HepG2 (cell line): ENCODE data around the gene PTPRO. TPM values are rescaled to one million over a fixed set of nuclear protein-coding genes. Genes with fewer than 3 reads are reported as not detected.

Experiments used
- ATAC-seq: fragments of 200-7000 bp; cut with Tn5 transposase; 3 replicates; pipeline ENCODE4 v1.9.1; 2020; ENCODE audit warnings: mild to moderate bottlenecking, moderate library complexity
- BruUV-seq: library from RNA; stranded (reverse); fragments of 400-500 nt; replicated peaks from 2 replicates; lab custom pipeline; 2021; lab: Mats Ljungman, UMichigan
- CTCF ChIA-PET: fragments of 300-600 bp; formaldehyde crosslinking; extraction: SDS; loops from one replicate; lab custom pipeline; 2021; ENCODE audit warnings: low total read pairs, inconsistent platforms, low intra/inter-chr PET ratio; lab: Yijun Ruan, JAX
- POLR2A ChIA-PET: fragments of 350-600 bp; sonication (Branson Sonifier 250); formaldehyde crosslinking; loops from one replicate; lab custom pipeline; 2020; ENCODE audit warnings: antibody characterized with exemption, inconsistent platforms; lab: Yijun Ruan, JAX
- DNase-seq: peaks from one replicate; pipeline ENCODE4 v3.0.0-alpha.2; 2015; ENCODE audit warnings: low spot score
- FAIRE-seq: peaks from 3 replicates; lab custom pipeline; 2011; peaks lifted over from hg19 to GRCh38; lab: Jason Lieb, UNC
- H2AFZ ChIP-seq: one replicate; pipeline ENCODE4 v1.6.1; 2011; ENCODE audit warnings: low read length, inconsistent platforms
- H3K27ac ChIP-seq: fragments of 300-600 bp; 3 replicates; pipeline ENCODE4 v1.8.0; 2011; ENCODE audit warnings: mixed run types, mild to moderate bottlenecking, mixed read lengths, low read length, inconsistent platforms; ENCODE audit not compliant: insufficient read depth; ENCODE audit errors: extremely low read length
- H3K27me3 ChIP-seq, 2 experiments: fragments of 200-600 bp in 1 of 2; 2 replicates in 1 of 2; 3 replicates in 1 of 2; pipeline versions ENCODE4 v1.6.0 to v1.8.0; 2011; ENCODE audit warnings: low read length in 2 of 2, mild to moderate bottlenecking in 2 of 2, moderate library complexity in 2 of 2, inconsistent platforms in 1 of 2; ENCODE audit not compliant: insufficient read depth in 2 of 2, control insufficient read depth in 1 of 2
- H3K36me3 ChIP-seq, 2 experiments: fragments of 200-600 bp in 1 of 2; replicated peaks in 1 of 2; 2 replicates in 1 of 2; 3 replicates in 1 of 2; pipeline versions ENCODE4 v1.5.1 to v1.8.0; 2011; ENCODE audit warnings: low read length in 2 of 2, inconsistent platforms in 1 of 2; ENCODE audit not compliant: insufficient read depth in 2 of 2, control insufficient read depth in 1 of 2
- H3K4me1 ChIP-seq: 2 replicates; pipeline ENCODE4 v1.5.1; 2012; ENCODE audit warnings: low read length, inconsistent platforms; ENCODE audit not compliant: insufficient read depth
- H3K4me2 ChIP-seq: 2 replicates; pipeline ENCODE4 v1.6.0; 2011; ENCODE audit warnings: low read depth, low read length, inconsistent platforms
- H3K4me3 ChIP-seq, 3 experiments: fragments of 200-600 bp in 1 of 3; sonication (generic), shearing (Covaris generic) in 1 of 3; replicated peaks in 1 of 3; 2 replicates each; pipeline ENCODE4 v1.5.1; 2011 to 2016; ENCODE audit warnings: low read length in 3 of 3, inconsistent platforms in 2 of 3, low read depth in 2 of 3, mild to moderate bottlenecking in 2 of 3, control low read depth in 1 of 3, mixed read lengths in 1 of 3; ENCODE audit not compliant: insufficient read depth in 1 of 3
- H3K79me2 ChIP-seq: one replicate; pipeline ENCODE4 v1.6.1; 2011; ENCODE audit warnings: low read length, inconsistent platforms; ENCODE audit not compliant: insufficient read depth
- H3K9ac ChIP-seq: 2 replicates; pipeline ENCODE4 v1.6.0; 2011; ENCODE audit warnings: mild to moderate bottlenecking, low read depth, low read length, inconsistent platforms; ENCODE audit not compliant: insufficient read depth
- H3K9me3 ChIP-seq: 2 replicates; pipeline ENCODE4 v1.5.1; 2012; ENCODE audit warnings: mild to moderate bottlenecking, low read length
- H4K20me1 ChIP-seq: 2 replicates; pipeline ENCODE4 v1.6.0; 2011; ENCODE audit warnings: inconsistent platforms, mild to moderate bottlenecking, low read length, moderate library complexity; ENCODE audit not compliant: insufficient read depth
- FOXK1 ChIP-seq: sonication (generic); formaldehyde crosslinking; IDR thresholded peaks from 2 replicates; pipeline ENCODE4 v1.4.0; 2020; ENCODE audit warnings: low read depth, missing genetic modification reagents, borderline replicate concordance
- NFYB ChIP-seq: sonication (generic); formaldehyde crosslinking; IDR thresholded peaks from 2 replicates; pipeline ENCODE4 v1.4.0; 2020; ENCODE audit warnings: missing genetic modification reagents
- SMC3 ChIP-seq: IDR thresholded peaks from 2 replicates; pipeline ENCODE4 v1.6.1; 2011; ENCODE audit warnings: low read length, improper control_type of control experiment
- SP140L ChIP-seq: sonication (generic); formaldehyde crosslinking; IDR thresholded peaks from 2 replicates; pipeline ENCODE4 v1.4.0; 2020; ENCODE audit warnings: missing genetic modification reagents, borderline replicate concordance
- ZNF501 ChIP-seq: sonication (generic); formaldehyde crosslinking; IDR thresholded peaks from 2 replicates; pipeline ENCODE4 v1.5.1; 2020; ENCODE audit warnings: mild to moderate bottlenecking, moderate library complexity, missing genetic modification reagents
- ZNF883 ChIP-seq: sonication (generic); formaldehyde crosslinking; IDR thresholded peaks from 2 replicates; pipeline ENCODE4 v1.5.1; 2020; ENCODE audit warnings: mild to moderate bottlenecking, missing genetic modification reagents; ENCODE audit errors: not compliant biosample characterization
- WGBS: methylation state at CpG from one replicate; pipeline ENCODE4 v1.1.6; 2017; ENCODE audit warnings: low lambda C conversion rate; 5-methylcytosine and 5-hydroxymethylcytosine counted together
- in situ Hi-C: cut with HindIII; loops from 2 replicates; pipeline ENCODE4 v1.10.0; 2017; ENCODE audit warnings: low pct_unique_long_range_greater_than_20kb; ENCODE audit not compliant: extremely low pct_ligation_motif_present
- intact Hi-C: fragments of 100-400 bp; cut with micrococcal nuclease; formaldehyde crosslinking; loops from one replicate; pipeline ENCODE4 v1.10.0; 2022; ENCODE audit not compliant: unreplicated experiment
- polyA plus RNA-seq, 8 experiments: library from polyadenylated mRNA; depleted of rRNA in 3 of 8; stranded (reverse) in 7 of 8; unstranded in 1 of 8; fragments of >200 nt; fragmentation: Illumina TruSeq in 4 of 8; extraction: Trizol in 4 of 8; gene quantifications; 2 replicates each; pipeline versions ENCODE4 v1.2.1 to v1.2.3, GENCODE V29; 2011 to 2016; ENCODE audit warnings: low read depth in 4 of 8, missing spikeins in 1 of 8, mixed read lengths in 1 of 8; ENCODE audit not compliant: insufficient read depth in 1 of 8
- total RNA-seq, 5 experiments: library from RNA; depleted of rRNA; stranded (reverse); fragments of >200 nt; fragmentation: Illumina TruSeq; extraction: Trizol; gene quantifications; 2 replicates each; pipeline ENCODE4 v1.2.3, GENCODE V29; 2016; ENCODE audit warnings: low read depth in 1 of 5
- TF ChIP-seq, protein P1 (sequence below): IDR thresholded peaks from 2 replicates; pipeline ENCODE4 v1.4.0; 2020; ENCODE audit warnings: mild to moderate bottlenecking, missing genetic modification reagents
- TF ChIP-seq, protein P2 (sequence below): IDR thresholded peaks from 2 replicates; pipeline ENCODE4 v1.6.1; 2012; ENCODE audit warnings: inconsistent platforms
- TF ChIP-seq, protein P3 (sequence below), 2 experiments: IDR thresholded peaks; 2 replicates each; pipeline ENCODE4 v1.6.1; 2011 to 2012; ENCODE audit warnings: low read length in 2 of 2, borderline replicate concordance in 1 of 2, low read depth in 1 of 2, mild to moderate bottlenecking in 1 of 2, moderate library complexity in 1 of 2
- TF ChIP-seq, protein P4 (sequence below): sonication (generic); formaldehyde crosslinking; IDR thresholded peaks from 2 replicates; pipeline ENCODE4 v1.8.0; 2022; ENCODE audit warnings: mild to moderate bottlenecking, missing genetic modification reagents; ENCODE audit not compliant: insufficient replicate concordance
- TF ChIP-seq, protein P5 (sequence below): IDR thresholded peaks from 2 replicates; pipeline ENCODE4 v1.6.1; 2016; ENCODE audit warnings: low read depth, borderline replicate concordance

Gene PTPRO
- total and polyA plus RNA-seq, 2 of the 13 experiments (the other 11 are each of a cell fraction or from before 2014, with no cell fraction given), result 0.04 TPM; not detected in 1

DNA sequence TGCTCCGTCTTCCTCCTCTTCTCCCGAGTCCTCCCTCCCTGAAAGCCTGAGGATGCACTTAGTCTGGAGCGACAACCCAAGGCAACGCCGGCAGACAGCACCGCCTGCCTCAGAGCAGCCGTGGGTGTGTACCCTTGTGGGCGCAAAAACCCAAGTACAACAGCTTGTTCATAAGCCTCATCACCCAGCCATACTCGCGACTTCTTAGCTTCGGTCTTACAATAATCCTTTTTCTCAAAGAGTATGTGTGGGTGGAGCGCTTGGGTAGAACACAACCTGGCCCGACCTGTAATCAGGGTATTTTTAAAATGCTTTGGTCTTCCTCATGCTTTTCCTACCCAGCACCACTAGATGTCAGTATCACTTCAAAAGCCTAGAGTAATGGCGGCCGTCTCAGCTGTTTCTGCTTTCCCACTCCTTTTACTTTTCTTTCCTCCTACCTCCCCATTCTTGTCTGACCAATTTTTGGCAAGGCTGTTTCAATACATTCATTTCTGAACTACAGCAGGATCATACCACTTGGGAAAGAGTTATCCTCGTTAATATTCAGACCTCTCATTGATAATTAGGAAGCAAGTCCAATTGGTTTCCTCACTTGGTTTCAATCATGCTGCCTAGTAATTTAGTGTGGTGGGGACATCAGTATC lies 268.0 kb downstream of the PTPRO start:
- ATAC-seq (peak; percentile 92), DNase-seq (peak; percentile 70), FAIRE-seq (peak; percentile 71)
- no TSS peak for BruUV-seq
- Histone ChIP-seq H3K9me3 (no peaks in the 10 kb centered on the region), H4K20me1 (no peaks in the 10 kb centered on the region), H3K27me3 (no peaks in the 10 kb centered on the region; a peak in 1 of 5 replicates), H3K4me3 (peak overlapping the region; percentile 35 to 73 (median 57); a peak in 5 of 6 replicates), H3K79me2 (no peaks in the 10 kb centered on the region), H3K4me2 (peak overlapping the region; percentile 89), H3K36me3 (no peaks in the 10 kb centered on the region), H3K4me1 (peaks cover 24% of the 10 kb centered on the region), H3K27ac (no peak overlapping the region), H2AFZ (peak overlapping the region; percentile 98), H3K9ac (peak overlapping the region; percentile 42; the same call in 1 of the 2 replicates)
- in situ Hi-C loops (no loop called here), intact Hi-C loops (loop anchor here (1.0 to 5.0 kb wide), 5 partner anchors 37 to 266 kb away; no protein-coding TSS in a partner anchor)
- 0% methylated on average over 16 of the region's 16 CpGs for WGBS
- ChIA-PET POLR2A (interaction anchor here (2.8 kb wide), 1 partner anchor 199 kb away, joined by 5 read pairs; the partner anchor contains the start of gene EPS8), CTCF (interaction anchor here (1.0 to 6.0 kb wide), 3 partner anchors 58 to 309 kb away, joined by 3 to 84 read pairs (median 6); no protein-coding TSS in a partner anchor)
- TF ChIP-seq, protein P1, sequence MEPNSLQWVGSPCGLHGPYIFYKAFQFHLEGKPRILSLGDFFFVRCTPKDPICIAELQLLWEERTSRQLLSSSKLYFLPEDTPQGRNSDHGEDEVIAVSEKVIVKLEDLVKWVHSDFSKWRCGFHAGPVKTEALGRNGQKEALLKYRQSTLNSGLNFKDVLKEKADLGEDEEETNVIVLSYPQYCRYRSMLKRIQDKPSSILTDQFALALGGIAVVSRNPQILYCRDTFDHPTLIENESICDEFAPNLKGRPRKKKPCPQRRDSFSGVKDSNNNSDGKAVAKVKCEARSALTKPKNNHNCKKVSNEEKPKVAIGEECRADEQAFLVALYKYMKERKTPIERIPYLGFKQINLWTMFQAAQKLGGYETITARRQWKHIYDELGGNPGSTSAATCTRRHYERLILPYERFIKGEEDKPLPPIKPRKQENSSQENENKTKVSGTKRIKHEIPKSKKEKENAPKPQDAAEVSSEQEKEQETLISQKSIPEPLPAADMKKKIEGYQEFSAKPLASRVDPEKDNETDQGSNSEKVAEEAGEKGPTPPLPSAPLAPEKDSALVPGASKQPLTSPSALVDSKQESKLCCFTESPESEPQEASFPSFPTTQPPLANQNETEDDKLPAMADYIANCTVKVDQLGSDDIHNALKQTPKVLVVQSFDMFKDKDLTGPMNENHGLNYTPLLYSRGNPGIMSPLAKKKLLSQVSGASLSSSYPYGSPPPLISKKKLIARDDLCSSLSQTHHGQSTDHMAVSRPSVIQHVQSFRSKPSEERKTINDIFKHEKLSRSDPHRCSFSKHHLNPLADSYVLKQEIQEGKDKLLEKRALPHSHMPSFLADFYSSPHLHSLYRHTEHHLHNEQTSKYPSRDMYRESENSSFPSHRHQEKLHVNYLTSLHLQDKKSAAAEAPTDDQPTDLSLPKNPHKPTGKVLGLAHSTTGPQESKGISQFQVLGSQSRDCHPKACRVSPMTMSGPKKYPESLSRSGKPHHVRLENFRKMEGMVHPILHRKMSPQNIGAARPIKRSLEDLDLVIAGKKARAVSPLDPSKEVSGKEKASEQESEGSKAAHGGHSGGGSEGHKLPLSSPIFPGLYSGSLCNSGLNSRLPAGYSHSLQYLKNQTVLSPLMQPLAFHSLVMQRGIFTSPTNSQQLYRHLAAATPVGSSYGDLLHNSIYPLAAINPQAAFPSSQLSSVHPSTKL (CRISPR knock-in tag), result peak; percentile 43; the same call in 1 of the 2 replicates
- TF ChIP-seq ZNF501 (CRISPR knock-in tag), result peak; percentile 35; the same call in 1 of the 2 replicates
- TF ChIP-seq ZNF883 (CRISPR knock-in tag), result no peak
- peak; percentile 95 for TF ChIP-seq SMC3
- TF ChIP-seq SP140L (CRISPR knock-in tag), result 0 out of 2 replicates have a peak, but pooled peaks have one; percentile 69
- TF ChIP-seq, protein P2, sequence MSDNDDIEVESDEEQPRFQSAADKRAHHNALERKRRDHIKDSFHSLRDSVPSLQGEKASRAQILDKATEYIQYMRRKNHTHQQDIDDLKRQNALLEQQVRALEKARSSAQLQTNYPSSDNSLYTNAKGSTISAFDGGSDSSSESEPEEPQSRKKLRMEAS, result peak; percentile 28; the same call in 1 of the 2 replicates
- TF ChIP-seq, protein P3, sequence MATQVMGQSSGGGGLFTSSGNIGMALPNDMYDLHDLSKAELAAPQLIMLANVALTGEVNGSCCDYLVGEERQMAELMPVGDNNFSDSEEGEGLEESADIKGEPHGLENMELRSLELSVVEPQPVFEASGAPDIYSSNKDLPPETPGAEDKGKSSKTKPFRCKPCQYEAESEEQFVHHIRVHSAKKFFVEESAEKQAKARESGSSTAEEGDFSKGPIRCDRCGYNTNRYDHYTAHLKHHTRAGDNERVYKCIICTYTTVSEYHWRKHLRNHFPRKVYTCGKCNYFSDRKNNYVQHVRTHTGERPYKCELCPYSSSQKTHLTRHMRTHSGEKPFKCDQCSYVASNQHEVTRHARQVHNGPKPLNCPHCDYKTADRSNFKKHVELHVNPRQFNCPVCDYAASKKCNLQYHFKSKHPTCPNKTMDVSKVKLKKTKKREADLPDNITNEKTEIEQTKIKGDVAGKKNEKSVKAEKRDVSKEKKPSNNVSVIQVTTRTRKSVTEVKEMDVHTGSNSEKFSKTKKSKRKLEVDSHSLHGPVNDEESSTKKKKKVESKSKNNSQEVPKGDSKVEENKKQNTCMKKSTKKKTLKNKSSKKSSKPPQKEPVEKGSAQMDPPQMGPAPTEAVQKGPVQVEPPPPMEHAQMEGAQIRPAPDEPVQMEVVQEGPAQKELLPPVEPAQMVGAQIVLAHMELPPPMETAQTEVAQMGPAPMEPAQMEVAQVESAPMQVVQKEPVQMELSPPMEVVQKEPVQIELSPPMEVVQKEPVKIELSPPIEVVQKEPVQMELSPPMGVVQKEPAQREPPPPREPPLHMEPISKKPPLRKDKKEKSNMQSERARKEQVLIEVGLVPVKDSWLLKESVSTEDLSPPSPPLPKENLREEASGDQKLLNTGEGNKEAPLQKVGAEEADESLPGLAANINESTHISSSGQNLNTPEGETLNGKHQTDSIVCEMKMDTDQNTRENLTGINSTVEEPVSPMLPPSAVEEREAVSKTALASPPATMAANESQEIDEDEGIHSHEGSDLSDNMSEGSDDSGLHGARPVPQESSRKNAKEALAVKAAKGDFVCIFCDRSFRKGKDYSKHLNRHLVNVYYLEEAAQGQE (IDR thresholded peaks at IDR 0.05; ENCODE audit: borderline replicate concordance in 1 of 2, low read depth in 1 of 2, low read length in 2 of 2), result no peak
- peak; percentile 39; the same call in 1 of the 2 replicates for TF ChIP-seq FOXK1 (CRISPR knock-in tag)
- TF ChIP-seq, protein P4, sequence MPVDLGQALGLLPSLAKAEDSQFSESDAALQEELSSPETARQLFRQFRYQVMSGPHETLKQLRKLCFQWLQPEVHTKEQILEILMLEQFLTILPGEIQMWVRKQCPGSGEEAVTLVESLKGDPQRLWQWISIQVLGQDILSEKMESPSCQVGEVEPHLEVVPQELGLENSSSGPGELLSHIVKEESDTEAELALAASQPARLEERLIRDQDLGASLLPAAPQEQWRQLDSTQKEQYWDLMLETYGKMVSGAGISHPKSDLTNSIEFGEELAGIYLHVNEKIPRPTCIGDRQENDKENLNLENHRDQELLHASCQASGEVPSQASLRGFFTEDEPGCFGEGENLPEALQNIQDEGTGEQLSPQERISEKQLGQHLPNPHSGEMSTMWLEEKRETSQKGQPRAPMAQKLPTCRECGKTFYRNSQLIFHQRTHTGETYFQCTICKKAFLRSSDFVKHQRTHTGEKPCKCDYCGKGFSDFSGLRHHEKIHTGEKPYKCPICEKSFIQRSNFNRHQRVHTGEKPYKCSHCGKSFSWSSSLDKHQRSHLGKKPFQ (CRISPR knock-in tag), result peak; percentile 18
- no peak for TF ChIP-seq NFYB
- TF ChIP-seq, protein P5, sequence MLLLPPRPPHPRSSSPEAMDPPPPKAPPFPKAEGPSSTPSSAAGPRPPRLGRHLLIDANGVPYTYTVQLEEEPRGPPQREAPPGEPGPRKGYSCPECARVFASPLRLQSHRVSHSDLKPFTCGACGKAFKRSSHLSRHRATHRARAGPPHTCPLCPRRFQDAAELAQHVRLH, result peak; percentile 22; the same call in 1 of the 2 replicates
